ENCODE data around the gene TEDDM1.

The TEDDM1 gene

GRCh38 chr1:182408435-182409075 lies 8.1 kb upstream of the TEDDM1 start:
- Histone ChIP-seq H3K4me1 (ENCODE audit: control insufficient read depth in 5 of 5, insufficient read depth in 5 of 5, low read length in 5 of 5) (peaks cover 0 to 7% (median 0%) of the 10 kb centered on the region in 5 donors), H3K9ac (ENCODE audit: low read length in 5 of 5) (no peak overlapping the region), H3K9me3 (ENCODE audit: control insufficient read depth in 5 of 5, low read length in 5 of 5) (peaks cover 0 to 9% (median 6%) of the 10 kb centered on the region in 5 donors), H3K4me3 (ENCODE audit: low read depth in 1 of 5, low read length in 5 of 5) (no peak overlapping the region), H3K36me3 (ENCODE audit: control insufficient read depth in 5 of 5, insufficient read depth in 5 of 5, low read length in 5 of 5) (no peaks in the 10 kb centered on the region), H3K27me3 (ENCODE audit: control insufficient read depth in 5 of 5, insufficient read depth in 4 of 5, low read length in 5 of 5) (peaks cover 0 to 7% (median 0%) of the 10 kb centered on the region in 5 donors), H3K27ac (ENCODE audit: low read depth, low read length) (no peak overlapping the region)

DNA sequence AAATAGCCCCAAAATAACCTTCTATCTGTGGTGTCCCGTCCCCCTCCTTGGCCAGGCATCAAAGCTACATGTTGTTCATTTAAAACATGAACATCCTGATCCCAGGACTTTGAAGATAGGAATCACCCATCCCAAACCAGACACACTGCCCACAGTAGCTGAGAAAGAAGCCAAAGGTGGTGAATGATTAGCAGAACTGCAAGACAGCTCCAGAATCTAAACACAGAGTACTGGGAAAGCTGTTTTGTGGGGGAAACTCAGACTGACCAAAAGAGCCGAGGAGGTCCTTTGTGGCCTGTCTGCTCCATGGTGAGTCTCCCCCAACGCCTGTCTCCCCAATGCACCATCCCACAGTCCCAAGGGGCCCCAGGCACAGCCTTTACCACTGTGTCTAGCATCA lies 7.3 kb upstream of the TEDDM1 start:
- H3K27ac ChIP-seq (ENCODE audit: low read depth, low read length) = no peak overlapping the region
- H3K36me3 ChIP-seq (ENCODE audit: control insufficient read depth in 5 of 5, insufficient read depth in 5 of 5, low read length in 5 of 5) = no peaks in the 10 kb centered on the region
- peaks cover 0 to 7% (median 0%) of the 10 kb centered on the region in 5 donors for H3K27me3 ChIP-seq (ENCODE audit: control insufficient read depth in 5 of 5, insufficient read depth in 4 of 5, low read length in 5 of 5)
- H3K9me3 ChIP-seq (ENCODE audit: control insufficient read depth in 5 of 5, low read length in 5 of 5) = peaks cover 0 to 9% (median 6%) of the 10 kb centered on the region in 5 donors
- no peak overlapping the region for H3K9ac ChIP-seq (ENCODE audit: low read length in 5 of 5)
- no peak overlapping the region for H3K4me3 ChIP-seq (ENCODE audit: low read depth in 1 of 5, low read length in 5 of 5)
- H3K4me1 ChIP-seq (ENCODE audit: control insufficient read depth in 5 of 5, insufficient read depth in 5 of 5, low read length in 5 of 5) = peaks cover 0 to 7% (median 0%) of the 10 kb centered on the region in 5 donors

DNA sequence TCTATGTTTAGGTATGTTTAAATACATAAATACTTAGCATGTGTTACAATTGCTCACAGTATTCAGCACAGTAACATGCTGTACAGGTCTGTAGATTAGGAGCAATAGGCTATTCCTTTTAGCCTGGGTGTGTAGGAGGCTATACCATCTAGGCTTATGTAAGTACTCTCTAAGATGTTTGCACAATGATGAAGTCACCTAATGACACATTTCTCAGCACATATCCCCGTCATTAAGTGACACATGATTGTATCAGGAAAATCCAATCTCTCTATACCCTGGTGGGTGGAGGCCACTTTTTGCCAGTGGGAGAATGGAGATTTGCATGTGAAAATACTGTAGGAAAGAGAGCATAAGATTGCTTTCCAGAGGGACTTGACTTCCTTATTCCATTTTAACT lies 5.5 kb upstream of the TEDDM1 start:
- H3K27ac ChIP-seq (ENCODE audit: low read depth, low read length) = no peak overlapping the region
- no peak overlapping the region for H3K4me3 ChIP-seq (ENCODE audit: low read depth in 1 of 5, low read length in 5 of 5)
- H3K4me1 ChIP-seq (ENCODE audit: control insufficient read depth in 5 of 5, insufficient read depth in 5 of 5, low read length in 5 of 5) = peaks cover 0 to 7% (median 0%) of the 10 kb centered on the region in 5 donors
- no peaks in the 10 kb centered on the region for H3K36me3 ChIP-seq (ENCODE audit: control insufficient read depth in 5 of 5, insufficient read depth in 5 of 5, low read length in 5 of 5)
- peaks cover 0 to 7% (median 0%) of the 10 kb centered on the region in 5 donors for H3K27me3 ChIP-seq (ENCODE audit: control insufficient read depth in 5 of 5, insufficient read depth in 4 of 5, low read length in 5 of 5)
- H3K9ac ChIP-seq (ENCODE audit: low read length in 5 of 5) = no peak overlapping the region
- H3K9me3 ChIP-seq (ENCODE audit: control insufficient read depth in 5 of 5, low read length in 5 of 5) = peaks cover 0 to 9% (median 6%) of the 10 kb centered on the region in 5 donors

DNA sequence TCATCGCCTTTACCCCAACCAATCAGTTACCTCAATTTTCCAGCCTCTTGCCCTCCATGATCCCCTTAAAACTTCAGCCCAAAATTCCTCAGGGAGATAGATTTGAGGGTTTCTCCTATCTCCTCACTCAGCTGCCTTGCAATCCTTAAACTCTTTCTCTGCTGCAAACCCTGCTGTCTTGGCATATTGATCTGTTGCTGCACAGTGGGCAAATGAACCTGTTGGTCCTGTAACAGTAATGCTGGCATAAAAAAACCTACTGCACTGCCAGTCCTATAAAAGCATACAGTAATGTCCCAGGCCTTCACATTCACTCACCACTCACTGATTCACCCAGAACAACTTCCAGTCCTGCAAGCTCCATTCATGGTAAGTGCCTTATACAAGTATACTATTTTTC lies 5.1 kb upstream of the TEDDM1 start:
- Histone ChIP-seq H3K4me1 (ENCODE audit: control insufficient read depth in 5 of 5, insufficient read depth in 5 of 5, low read length in 5 of 5) (peaks cover 0 to 3% (median 0%) of the 10 kb centered on the region in 5 donors), H3K9me3 (ENCODE audit: control insufficient read depth in 5 of 5, low read length in 5 of 5) (peaks cover 0 to 9% (median 6%) of the 10 kb centered on the region in 5 donors), H3K27me3 (ENCODE audit: control insufficient read depth in 5 of 5, insufficient read depth in 4 of 5, low read length in 5 of 5) (peaks cover 0 to 7% (median 0%) of the 10 kb centered on the region in 5 donors), H3K27ac (ENCODE audit: low read depth, low read length) (no peak overlapping the region), H3K36me3 (ENCODE audit: control insufficient read depth in 5 of 5, insufficient read depth in 5 of 5, low read length in 5 of 5) (no peaks in the 10 kb centered on the region), H3K9ac (ENCODE audit: low read length in 5 of 5) (no peak overlapping the region), H3K4me3 (ENCODE audit: low read depth in 1 of 5, low read length in 5 of 5) (no peak overlapping the region)

- H3K36me3 ChIP-seq (ENCODE audit: control insufficient read depth in 5 of 5, insufficient read depth in 5 of 5, low read length in 5 of 5) = no peaks in the 10 kb centered on the region
- no peak overlapping the region for H3K4me3 ChIP-seq (ENCODE audit: low read depth in 1 of 5, low read length in 5 of 5)
- no peak overlapping the region for H3K9ac ChIP-seq (ENCODE audit: low read length in 5 of 5)
- H3K27me3 ChIP-seq (ENCODE audit: control insufficient read depth in 5 of 5, insufficient read depth in 4 of 5, low read length in 5 of 5) = peaks cover 0 to 7% (median 0%) of the 10 kb centered on the region in 5 donors
- H3K9me3 ChIP-seq (ENCODE audit: control insufficient read depth in 5 of 5, low read length in 5 of 5) = peaks cover 0 to 9% (median 6%) of the 10 kb centered on the region in 5 donors
- no peak overlapping the region for H3K27ac ChIP-seq (ENCODE audit: low read depth, low read length)
- no peaks in the 10 kb centered on the region for H3K4me1 ChIP-seq (ENCODE audit: control insufficient read depth in 5 of 5, insufficient read depth in 5 of 5, low read length in 5 of 5)
Observed at GRCh38 chr1:182404781-182405180, 4.3 kb upstream of the TEDDM1 start.

GRCh38 chr1:182397653-182398393 lies 2.6 kb downstream of the TEDDM1 start:
- Histone ChIP-seq H3K4me3 (ENCODE audit: low read depth in 1 of 5, low read length in 5 of 5) (no peak overlapping the region), H3K9ac (ENCODE audit: low read length in 5 of 5) (no peak overlapping the region), H3K36me3 (ENCODE audit: control insufficient read depth in 5 of 5, insufficient read depth in 5 of 5, low read length in 5 of 5) (no peaks in the 10 kb centered on the region), H3K27ac (ENCODE audit: low read depth, low read length) (peak overlapping the region; percentile 70), H3K9me3 (ENCODE audit: control insufficient read depth in 5 of 5, low read length in 5 of 5) (no peaks in the 10 kb centered on the region), H3K27me3 (ENCODE audit: control insufficient read depth in 5 of 5, insufficient read depth in 4 of 5, low read length in 5 of 5) (no peaks in the 10 kb centered on the region), H3K4me1 (ENCODE audit: control insufficient read depth in 5 of 5, insufficient read depth in 5 of 5, low read length in 5 of 5) (peaks cover 2 to 41% (median 31%) of the 10 kb centered on the region in 5 donors)

DNA sequence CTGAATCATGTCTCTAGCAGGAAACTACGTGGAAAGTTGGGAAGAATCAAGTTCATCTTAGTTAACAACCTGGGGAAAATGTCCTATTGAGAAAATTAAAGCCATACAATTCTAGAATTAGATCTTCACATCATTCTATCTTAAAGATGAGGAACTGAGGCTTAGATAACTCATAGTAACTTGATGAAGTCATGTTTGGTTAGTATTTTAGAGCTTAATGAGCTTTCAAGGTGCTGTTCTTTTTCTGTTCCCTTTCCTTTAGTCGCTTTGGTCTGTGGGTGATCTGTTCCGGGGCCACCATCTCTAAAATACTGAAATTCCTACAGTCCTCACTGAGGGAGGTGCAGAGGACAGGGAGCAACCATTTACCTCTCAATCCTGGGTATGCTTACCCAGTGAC lies 4.6 kb downstream of the TEDDM1 start:
- Histone ChIP-seq H3K9me3 (ENCODE audit: control insufficient read depth in 5 of 5, low read length in 5 of 5) (no peaks in the 10 kb centered on the region), H3K27me3 (ENCODE audit: control insufficient read depth in 5 of 5, insufficient read depth in 4 of 5, low read length in 5 of 5) (no peaks in the 10 kb centered on the region), H3K4me1 (ENCODE audit: control insufficient read depth in 5 of 5, insufficient read depth in 5 of 5, low read length in 5 of 5) (peaks cover 5 to 49% (median 38%) of the 10 kb centered on the region in 5 donors), H3K36me3 (ENCODE audit: control insufficient read depth in 5 of 5, insufficient read depth in 5 of 5, low read length in 5 of 5) (no peaks in the 10 kb centered on the region), H3K27ac (ENCODE audit: low read depth, low read length) (peak overlapping the region; percentile 70), H3K9ac (ENCODE audit: low read length in 5 of 5) (peak overlapping the region in 1 of 5 donors; percentile 28), H3K4me3 (ENCODE audit: low read depth in 1 of 5, low read length in 5 of 5) (no peak overlapping the region)

- Histone ChIP-seq H3K36me3 (ENCODE audit: control insufficient read depth in 5 of 5, insufficient read depth in 5 of 5, low read length in 5 of 5) (no peaks in the 10 kb centered on the region), H3K9me3 (ENCODE audit: control insufficient read depth in 5 of 5, low read length in 5 of 5) (no peaks in the 10 kb centered on the region), H3K9ac (ENCODE audit: low read length in 5 of 5) (peak overlapping the region in 1 of 5 donors; percentile 9), H3K27ac (ENCODE audit: low read depth, low read length) (peak overlapping the region; percentile 94), H3K4me1 (ENCODE audit: control insufficient read depth in 5 of 5, insufficient read depth in 5 of 5, low read length in 5 of 5) (peaks cover 5 to 65% (median 46%) of the 10 kb centered on the region in 5 donors), H3K4me3 (ENCODE audit: low read depth in 1 of 5, low read length in 5 of 5) (no peak overlapping the region), H3K27me3 (ENCODE audit: control insufficient read depth in 5 of 5, insufficient read depth in 4 of 5, low read length in 5 of 5) (no peaks in the 10 kb centered on the region)
Observed at GRCh38 chr1:182394055-182394775, 6.3 kb downstream of the TEDDM1 start.

GRCh38 chr1:182392050-182393028 lies 8.1 kb downstream of the TEDDM1 start:
- peak overlapping the region; percentile 94 for H3K27ac ChIP-seq (ENCODE audit: low read depth, low read length)
- no peaks in the 10 kb centered on the region for H3K9me3 ChIP-seq (ENCODE audit: control insufficient read depth in 5 of 5, low read length in 5 of 5)
- no peaks in the 10 kb centered on the region for H3K27me3 ChIP-seq (ENCODE audit: control insufficient read depth in 5 of 5, insufficient read depth in 4 of 5, low read length in 5 of 5)
- peaks cover 7 to 83% (median 60%) of the 10 kb centered on the region in 5 donors for H3K4me1 ChIP-seq (ENCODE audit: control insufficient read depth in 5 of 5, insufficient read depth in 5 of 5, low read length in 5 of 5)
- H3K36me3 ChIP-seq (ENCODE audit: control insufficient read depth in 5 of 5, insufficient read depth in 5 of 5, low read length in 5 of 5) = peaks cover 7 to 16% (median 13%) of the 10 kb centered on the region in 5 donors
- H3K4me3 ChIP-seq (ENCODE audit: low read depth in 1 of 5, low read length in 5 of 5) = peak overlapping the region; percentile 58 to 96 (median 85)
- H3K9ac ChIP-seq (ENCODE audit: low read length in 5 of 5) = peak overlapping the region; percentile 31 to 94 (median 90)
